Activated naive CD8-positive, alpha-beta T cell treated with anti-CD3 and anti-CD28 coated beads, Interleukin-2, amount 50 U/mL, for 16 hours (primary cell): ENCODE data around the gene MACO1.
"Not testable (repeated sequence)": the region's sequence is repeated elsewhere in the genome, so short reads cannot be mapped to it uniquely, and the experiment has no call there.

Source experiments
- DNase-seq: peaks from one replicate; pipeline ENCODE4 v3.0.0-alpha.2; 2020; ENCODE audit warnings: low read depth, low spot score

MACO1 gene, protein sequence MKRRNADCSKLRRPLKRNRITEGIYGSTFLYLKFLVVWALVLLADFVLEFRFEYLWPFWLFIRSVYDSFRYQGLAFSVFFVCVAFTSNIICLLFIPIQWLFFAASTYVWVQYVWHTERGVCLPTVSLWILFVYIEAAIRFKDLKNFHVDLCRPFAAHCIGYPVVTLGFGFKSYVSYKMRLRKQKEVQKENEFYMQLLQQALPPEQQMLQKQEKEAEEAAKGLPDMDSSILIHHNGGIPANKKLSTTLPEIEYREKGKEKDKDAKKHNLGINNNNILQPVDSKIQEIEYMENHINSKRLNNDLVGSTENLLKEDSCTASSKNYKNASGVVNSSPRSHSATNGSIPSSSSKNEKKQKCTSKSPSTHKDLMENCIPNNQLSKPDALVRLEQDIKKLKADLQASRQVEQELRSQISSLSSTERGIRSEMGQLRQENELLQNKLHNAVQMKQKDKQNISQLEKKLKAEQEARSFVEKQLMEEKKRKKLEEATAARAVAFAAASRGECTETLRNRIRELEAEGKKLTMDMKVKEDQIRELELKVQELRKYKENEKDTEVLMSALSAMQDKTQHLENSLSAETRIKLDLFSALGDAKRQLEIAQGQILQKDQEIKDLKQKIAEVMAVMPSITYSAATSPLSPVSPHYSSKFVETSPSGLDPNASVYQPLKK

DNA sequence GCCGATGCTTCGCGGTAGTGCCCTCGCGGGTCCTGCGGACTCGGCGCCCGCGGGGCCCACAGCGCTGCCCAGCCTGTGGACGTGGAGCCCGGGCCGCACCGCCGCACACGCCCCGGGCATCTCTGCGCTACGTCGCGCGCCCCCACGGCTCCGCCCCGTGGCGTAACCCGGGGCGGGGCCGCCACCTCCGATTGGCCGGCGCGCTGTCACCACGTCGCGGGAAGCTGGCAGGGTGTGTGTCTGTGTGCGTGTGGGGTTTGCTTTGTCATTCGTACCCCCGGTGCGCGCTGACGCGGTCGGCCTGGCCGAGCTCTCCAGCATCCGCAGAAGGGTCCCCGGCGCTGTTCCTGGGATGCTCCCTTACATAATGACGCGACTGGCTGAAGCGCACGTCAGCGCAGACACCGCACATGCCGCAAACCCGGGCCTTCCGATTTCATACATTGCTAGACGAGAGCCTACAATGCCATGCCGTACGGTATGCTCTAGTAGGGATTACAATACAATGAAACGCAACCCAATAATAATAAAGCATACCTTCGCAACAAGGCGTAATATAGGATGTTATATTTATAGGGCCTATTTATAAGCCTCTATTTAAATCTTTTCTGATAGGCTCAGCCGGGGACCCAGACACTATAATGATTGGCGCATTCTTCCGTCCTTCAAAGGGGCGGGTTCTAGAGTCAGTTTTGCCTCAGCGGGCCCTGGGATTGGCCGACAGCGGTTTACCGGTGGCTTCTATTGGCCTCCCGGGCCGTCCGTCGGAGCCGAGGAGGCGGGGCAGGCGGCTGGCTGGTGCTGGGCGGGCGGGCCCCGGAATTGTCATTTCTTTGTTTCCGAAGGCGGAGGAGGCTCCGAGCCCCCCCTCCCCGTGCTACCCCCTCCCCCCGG is at the start of gene MACO1:
Gene MACO1, plus strand, starts transcription at position 825 of the 894 bp plus-strand sequence. CDS start 202 bp downstream, outside the sequence.
- DNase-seq, result peak; percentile 90

DNA sequence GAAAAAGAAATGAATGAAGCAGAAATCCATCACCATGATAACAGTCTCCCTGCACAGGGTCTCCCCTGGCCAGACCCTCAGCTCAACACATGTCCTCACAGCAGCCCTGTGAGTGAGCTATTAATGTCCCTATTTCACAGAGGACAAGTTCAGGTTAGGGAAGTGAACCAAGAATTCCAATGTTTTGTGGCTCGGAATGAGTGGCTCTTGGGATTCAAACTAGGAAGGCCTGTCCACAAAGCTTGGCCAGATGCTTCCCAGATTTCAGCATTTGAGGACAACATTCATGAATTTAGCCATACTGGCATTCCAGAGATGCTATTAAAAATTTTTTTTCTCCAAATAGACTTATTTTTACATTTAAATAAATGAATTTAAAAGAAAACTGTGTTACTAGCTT is 48.2 kb upstream of the MACO1 start:
- DNase-seq, result not testable (repeated sequence)

DNA sequence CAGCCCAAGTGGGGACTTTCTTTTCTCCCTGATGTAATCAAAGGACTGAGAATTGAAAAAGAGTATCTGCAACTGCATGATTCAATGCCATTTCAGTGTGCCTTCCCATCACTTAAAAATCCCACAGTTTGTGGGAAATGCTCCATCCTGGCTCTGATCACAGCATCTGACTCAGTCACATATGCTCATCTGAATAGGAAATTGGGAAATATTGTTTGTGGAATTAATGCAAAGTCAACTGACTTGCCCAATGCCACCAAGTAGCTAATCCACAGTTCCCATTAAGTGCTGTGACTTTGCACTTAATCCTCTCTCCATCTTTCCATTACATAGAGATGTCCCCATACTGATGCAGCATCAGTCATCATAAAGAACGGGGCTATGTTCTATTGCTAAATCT is 47.6 kb upstream of the MACO1 start:
- not testable (repeated sequence) for DNase-seq

DNA sequence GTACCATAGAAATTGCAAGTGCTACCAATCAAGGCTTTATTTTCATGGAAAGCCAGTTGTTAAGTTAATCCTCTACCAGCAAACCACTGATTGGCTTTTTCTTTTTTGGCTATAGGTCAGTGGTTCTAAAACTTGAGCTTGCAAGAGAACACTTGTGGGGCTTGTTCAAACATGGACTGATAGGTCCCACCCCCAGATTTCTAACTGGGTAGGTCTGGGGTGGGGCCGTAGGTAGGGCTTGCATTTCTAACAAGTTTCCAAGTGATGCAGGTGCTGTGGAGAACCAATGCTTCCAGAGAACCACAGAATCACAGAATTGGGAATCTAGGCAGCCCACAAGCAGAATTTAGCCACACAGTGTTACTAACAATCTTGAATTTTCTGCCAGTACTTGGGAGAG is 46.8 kb upstream of the MACO1 start:
- not testable (repeated sequence) for DNase-seq

GRCh38 chr1:25387096-25387495 is 43.6 kb upstream of the MACO1 start:
- DNase-seq, result not testable (repeated sequence)

GRCh38 chr1:25388691-25389090 is 42.0 kb upstream of the MACO1 start:
- DNase-seq, result not testable (repeated sequence)

- DNase-seq, result not testable (repeated sequence)
These were observed 41.0 kb upstream of the MACO1 start for GRCh38 chr1:25389721-25390120.

- DNase-seq, result no peak
These were observed 37.9 kb upstream of the MACO1 start for GRCh38 chr1:25392841-25393240.

- DNase-seq, result not testable (repeated sequence)
These were observed 33.1 kb upstream of the MACO1 start for GRCh38 chr1:25397549-25397948.

GRCh38 chr1:25398079-25398478 is 32.6 kb upstream of the MACO1 start:
- DNase-seq, result not testable (repeated sequence)

DNA sequence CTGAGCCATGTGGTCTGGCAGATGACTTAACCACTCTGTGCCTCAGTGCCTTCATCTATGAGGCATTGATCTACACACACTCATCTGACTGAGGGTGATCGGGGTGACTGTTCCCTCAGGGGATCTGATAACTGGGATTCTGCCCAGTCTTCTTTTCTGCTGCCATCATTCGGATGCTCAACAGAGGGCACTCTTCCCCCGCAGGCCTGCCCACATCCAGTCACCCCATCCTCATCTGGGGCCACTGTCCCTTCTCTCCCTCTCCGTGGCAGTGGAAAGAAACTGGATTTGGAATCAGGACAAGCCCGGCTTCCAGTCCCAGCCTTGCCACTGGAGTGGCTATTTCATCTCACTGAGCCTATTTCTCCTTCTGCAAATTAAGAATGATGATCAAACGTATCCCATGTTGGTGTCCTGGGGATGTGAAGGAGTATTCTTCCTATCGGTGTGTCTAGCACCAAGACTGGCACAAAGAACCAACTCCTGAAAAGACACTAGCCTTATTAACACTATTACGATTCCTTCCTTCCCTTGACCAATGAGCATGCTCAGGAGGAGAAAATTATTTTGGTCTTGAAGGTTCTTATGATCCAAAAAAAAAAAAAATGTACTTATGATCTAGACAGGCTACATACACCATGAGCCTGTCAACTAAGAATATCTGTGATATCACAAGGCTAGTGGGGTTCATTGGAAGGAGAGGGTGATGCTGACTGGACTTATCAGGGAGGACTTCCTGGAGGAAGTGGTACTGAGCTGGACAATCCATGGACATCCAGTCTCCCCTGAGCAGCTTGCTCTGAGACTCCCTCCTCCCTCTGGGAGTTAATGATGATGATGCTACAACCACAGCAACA is 27.5 kb upstream of the MACO1 start:
- not testable (repeated sequence) for DNase-seq

DNA sequence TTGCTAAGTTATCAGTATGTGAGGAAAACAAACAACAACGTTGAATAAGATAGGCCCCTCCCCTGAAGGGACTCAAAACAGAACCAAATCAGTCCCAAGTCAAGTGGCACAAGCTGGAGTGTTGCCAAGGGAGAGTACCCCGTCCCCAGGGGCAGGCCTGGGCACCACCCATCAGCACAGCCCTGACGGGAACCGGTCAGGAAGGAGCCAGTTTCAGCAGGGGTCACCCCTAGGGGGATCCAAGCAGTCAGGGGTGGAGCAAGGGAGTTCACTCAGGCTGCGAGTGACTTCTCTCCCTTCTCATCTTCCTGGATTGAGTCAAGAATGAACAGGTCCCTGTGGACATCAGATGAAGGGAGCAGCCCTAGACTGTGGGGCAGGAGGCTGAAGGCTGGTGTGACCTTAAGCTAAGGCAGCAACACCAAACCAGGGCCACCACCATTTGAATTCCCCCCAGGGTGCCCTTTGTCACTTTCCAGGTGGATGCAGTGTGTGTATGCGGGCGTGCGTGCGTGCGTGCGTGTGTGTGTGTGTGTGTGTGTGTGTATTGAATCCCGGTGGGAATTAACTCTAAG is 24.9 kb upstream of the MACO1 start:
- DNase-seq, result not testable (repeated sequence)

DNA sequence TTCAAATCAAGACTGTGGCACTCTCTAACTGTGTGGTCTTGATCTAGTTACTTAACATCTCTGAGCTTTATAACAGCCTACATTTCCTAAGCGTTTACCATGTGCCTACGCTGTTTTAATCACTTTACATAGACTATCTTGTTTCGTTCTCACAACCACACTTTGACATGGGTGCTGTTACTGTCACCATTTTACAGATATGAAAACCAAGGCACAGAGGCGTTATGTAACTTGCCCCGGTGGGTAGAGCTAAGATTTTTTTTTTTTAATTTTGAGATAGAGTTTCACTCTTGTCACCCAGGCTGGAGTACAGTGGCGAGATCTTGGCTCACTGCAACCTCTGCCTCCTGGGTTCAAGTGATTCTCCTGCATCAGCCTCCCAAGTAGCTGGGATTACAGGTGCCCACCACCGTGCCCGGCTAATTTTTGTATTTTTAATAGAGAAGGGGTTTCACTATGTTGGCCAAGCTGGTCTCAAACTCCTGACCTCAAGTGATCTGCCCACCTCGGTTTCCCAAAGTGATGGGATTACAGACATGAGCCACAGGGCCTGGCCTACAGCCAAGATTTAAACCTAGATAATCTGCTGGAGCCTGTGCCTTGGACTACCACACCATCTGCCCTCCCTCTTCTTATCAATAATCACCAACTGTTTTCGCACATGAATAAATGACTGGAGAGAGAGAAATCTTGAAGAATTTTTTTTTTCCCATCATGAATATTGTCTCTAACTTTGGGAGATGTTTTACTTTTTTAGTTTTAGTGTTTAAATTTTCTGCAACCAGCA is 20.9 kb upstream of the MACO1 start:
- DNase-seq, result not testable (repeated sequence)

DNA sequence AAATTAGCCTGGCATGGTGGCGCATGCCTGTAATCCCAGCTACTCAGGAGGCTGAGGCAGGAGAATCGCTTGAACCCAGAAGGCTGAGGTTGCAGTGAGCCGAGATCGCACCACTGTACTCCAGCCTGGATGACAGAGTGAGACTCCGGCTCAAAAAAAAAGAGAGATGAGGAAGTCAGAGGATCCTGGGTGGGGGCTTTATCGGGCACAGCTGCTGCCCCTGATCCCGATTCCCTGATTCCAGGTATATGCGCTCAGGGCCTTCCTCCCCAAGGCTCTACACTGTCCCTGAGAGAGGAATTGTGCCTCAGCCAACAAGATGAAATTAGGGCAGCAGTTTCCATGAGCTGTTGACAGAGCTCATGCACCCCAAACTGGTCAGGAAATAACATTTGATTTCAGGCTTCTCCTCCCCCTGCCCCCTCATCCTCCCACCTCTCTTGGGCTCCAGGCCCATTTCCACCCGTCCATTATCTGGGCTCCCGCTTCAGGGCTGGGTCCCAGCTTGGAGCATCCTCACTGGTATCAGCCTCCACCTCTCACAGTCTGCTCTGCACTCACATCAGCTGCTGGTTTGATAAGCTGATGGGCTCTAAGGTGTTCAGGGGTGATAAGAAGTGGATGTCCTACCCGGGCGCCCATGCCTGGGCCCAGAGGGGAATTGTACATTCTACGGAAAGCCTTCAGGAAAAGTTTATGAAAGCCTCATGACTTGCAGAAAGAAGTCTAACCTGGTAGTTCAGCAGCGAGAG is 17.6 kb upstream of the MACO1 start:
- DNase-seq, result not testable (repeated sequence)

DNA sequence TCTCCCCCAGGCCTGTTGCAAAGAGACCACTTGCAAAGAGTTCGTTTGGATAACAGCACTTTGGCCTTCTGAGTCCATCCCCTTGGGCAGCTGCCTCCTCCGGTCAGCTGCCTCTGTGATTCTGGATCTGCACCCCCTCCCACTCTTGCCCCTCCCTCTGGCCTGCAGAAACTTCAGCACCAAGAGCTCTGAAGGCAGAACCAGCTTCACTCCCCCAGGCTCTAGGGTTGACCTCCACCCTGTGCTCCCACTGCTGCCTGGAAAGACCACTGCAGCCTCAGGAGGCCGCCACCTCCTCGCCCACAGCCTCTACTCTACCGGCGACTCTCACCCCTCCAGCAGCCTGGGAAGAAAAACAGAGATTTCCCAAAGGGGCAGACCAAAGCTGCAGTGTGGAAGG is 16.5 kb upstream of the MACO1 start:
- not testable (repeated sequence) for DNase-seq

DNA sequence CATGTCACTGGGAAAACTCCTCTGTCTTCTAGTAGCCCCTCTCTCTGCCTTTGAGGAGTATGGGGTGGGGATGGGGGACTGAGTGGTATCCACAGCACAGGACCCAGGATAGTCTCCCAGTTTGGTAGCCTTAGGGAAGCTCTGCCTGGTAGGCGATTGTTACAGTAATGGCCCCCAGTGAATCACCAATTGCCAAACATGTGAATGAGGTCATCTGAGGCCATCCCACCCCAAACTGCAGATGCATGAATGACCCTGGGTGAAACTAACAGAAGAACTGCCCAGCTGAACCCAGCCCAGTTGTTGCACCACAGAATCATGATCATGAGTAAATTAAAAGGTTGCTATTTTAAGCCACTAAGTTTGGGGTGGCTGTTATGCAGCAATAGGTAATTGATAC is 16.1 kb upstream of the MACO1 start:
- not testable (repeated sequence) for DNase-seq

GRCh38 chr1:25417280-25417679 is 13.4 kb upstream of the MACO1 start:
- not testable (repeated sequence) for DNase-seq

GRCh38 chr1:25419339-25419738 is 11.4 kb upstream of the MACO1 start:
- not testable (repeated sequence) for DNase-seq

DNA sequence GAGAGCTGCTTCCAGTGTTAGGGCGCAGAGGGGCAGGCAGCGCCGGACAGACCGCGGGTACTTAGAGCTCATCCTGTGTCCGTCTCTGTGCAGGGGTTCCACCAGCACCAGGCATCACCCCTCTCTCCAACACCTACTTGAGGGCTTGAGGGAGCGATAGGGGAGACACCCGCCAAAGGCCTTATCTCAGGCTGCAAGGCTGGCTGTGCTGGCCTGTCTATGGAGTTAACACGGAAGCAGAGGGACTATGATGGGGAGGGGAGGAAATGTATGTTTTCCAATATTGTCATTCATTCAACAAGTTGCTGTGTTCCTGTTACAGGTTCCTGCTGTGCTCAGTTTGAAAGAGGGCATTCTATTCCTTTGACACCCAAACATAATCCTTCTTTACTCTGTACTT is 10.0 kb upstream of the MACO1 start, which contains the start of gene RHCE:
Gene RHCE, minus strand, starts transcription at position 111 of the 400 bp plus-strand sequence. Its CDS starts 39 bp downstream, at position 72.
- DNase-seq, result not testable (repeated sequence)
